Measurements from ENCODE around the gene HSD11B1.

HSD11B1 gene

GRCh38 chr1:209662879-209663327 is 41.7 kb upstream of the HSD11B1 start:
- TF ChIP-seq CTCF (conservative IDR thresholded peaks at IDR 0.05; ENCODE audit: low read depth), result no peak
- no peak overlapping the region for H3K27ac ChIP-seq
- ChIA-PET POLR2A (ENCODE audit: low non-redundant PET) (no interaction called here), CTCF (interaction anchor here (1.1 kb wide), 1 partner anchor 19 kb away, joined by 4 read pairs; no protein-coding TSS in a partner anchor)
- DNase-seq (ENCODE audit: low spot score), result no peak

- CTCF ChIA-PET, result interaction anchor here (1.2 kb wide), 1 partner anchor 10 kb away, joined by 4 read pairs; no protein-coding TSS in a partner anchor
- H3K27ac ChIP-seq, result no peak overlapping the region
- DNase-seq (ENCODE audit: low spot score), result no peak
- POLR2A ChIA-PET (ENCODE audit: low non-redundant PET), result no interaction called here
- TF ChIP-seq CTCF (conservative IDR thresholded peaks at IDR 0.05; ENCODE audit: low read depth), result no peak
These were observed 37.5 kb upstream of the HSD11B1 start for GRCh38 chr1:209667103-209667502.

GRCh38 chr1:209667708-209668107 is 36.9 kb upstream of the HSD11B1 start:
- TF ChIP-seq CTCF (conservative IDR thresholded peaks at IDR 0.05; ENCODE audit: low read depth), result no peak
- no peak for DNase-seq (ENCODE audit: low spot score)
- H3K27ac ChIP-seq, result no peak overlapping the region
- ChIA-PET POLR2A (ENCODE audit: low non-redundant PET) (no interaction called here), CTCF (no interaction called here)

GRCh38 chr1:209670441-209671082 is 34.1 kb upstream of the HSD11B1 start:
- ChIA-PET CTCF (no interaction called here), POLR2A (ENCODE audit: low non-redundant PET) (no interaction called here)
- no peak for DNase-seq (ENCODE audit: low spot score)
- H3K27ac ChIP-seq, result no peak overlapping the region
- no peak for TF ChIP-seq CTCF (conservative IDR thresholded peaks at IDR 0.05; ENCODE audit: low read depth)

GRCh38 chr1:209672705-209673630 is 31.7 kb upstream of the HSD11B1 start:
- ChIA-PET CTCF (interaction anchor here (0.7 kb wide), 1 partner anchor 155 kb away, joined by 3 read pairs; the partner anchor contains the start of gene UTP25), POLR2A (ENCODE audit: low non-redundant PET) (no interaction called here)
- H3K27ac ChIP-seq, result no peak overlapping the region
- TF ChIP-seq CTCF (conservative IDR thresholded peaks at IDR 0.05; ENCODE audit: low read depth), result no peak
- no peak for DNase-seq (ENCODE audit: low spot score)

GRCh38 chr1:209673631-209674417 is 30.8 kb upstream of the HSD11B1 start:
- ChIA-PET POLR2A (ENCODE audit: low non-redundant PET) (no interaction called here), CTCF (interaction anchor here (0.7 to 1.1 kb wide), 3 partner anchors 10 to 154 kb away, joined by 3 to 4 read pairs (median 3); partner anchors contain the start of gene UTP25)
- no peak overlapping the region for H3K27ac ChIP-seq
- no peak for DNase-seq (ENCODE audit: low spot score)
- TF ChIP-seq CTCF (conservative IDR thresholded peaks at IDR 0.05; ENCODE audit: low read depth), result no peak
